IPS-18c (cell line): ENCODE data around the gene RNU7-1.

Experiments used
- H3K4me3 ChIP-seq: 2 replicates; pipeline ENCODE4 v1.7.0; 2013; ENCODE audit warnings: low read depth, mild to moderate bottlenecking, low read length, moderate library complexity; ENCODE audit not compliant: insufficient read depth
- H3K9me3 ChIP-seq: one replicate; pipeline ENCODE4 v1.6.1; 2013; ENCODE audit warnings: mild to moderate bottlenecking, low read length, moderate library complexity; ENCODE audit not compliant: control insufficient read depth, insufficient read depth

The RNU7-1 gene

DNA sequence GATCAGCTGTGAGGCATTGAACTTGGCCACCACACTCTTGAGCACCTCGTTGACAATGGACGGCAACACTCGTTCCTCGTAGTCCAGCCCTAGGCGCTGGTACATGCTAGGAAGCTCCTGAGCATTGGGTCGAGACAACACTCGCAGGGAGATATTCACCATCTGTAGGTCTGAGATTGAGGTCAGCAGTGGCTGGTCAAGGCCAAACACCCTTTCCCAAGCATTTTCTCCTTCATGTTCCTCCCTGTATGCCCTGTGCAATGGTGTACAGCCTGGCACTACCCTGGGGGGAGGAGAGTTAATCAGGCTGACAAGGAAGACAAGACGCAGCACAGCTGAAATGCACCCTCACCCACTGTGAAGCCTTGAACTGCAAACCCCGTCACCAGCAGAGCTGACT lies 24.8 kb downstream of the RNU7-1 start:
- H3K4me3 ChIP-seq, result no peak overlapping the region
- no peaks in the 10 kb centered on the region for H3K9me3 ChIP-seq

DNA sequence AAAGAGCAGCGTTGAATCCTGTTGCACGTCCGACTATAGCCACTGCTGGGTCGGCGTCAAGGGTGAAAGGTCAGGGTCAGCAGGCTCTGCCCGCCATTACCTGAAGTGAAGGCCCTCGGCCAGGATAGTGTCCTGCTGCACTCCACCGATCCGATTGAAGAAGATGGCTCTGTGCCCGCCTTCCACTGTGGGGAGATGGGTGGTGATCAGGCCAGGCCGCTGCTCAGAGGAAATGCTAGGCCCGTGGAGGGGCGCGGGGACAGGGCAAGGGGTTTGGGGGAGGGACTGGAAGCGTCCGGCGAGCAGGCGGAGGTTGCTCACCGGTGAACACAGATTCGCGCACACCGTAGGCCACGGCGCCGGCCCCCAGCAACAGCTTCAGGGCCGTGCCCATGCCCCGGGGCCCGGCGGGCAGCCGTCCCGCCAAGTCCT lies 26.5 kb downstream of the RNU7-1 start:
- no peaks in the 10 kb centered on the region for H3K9me3 ChIP-seq

DNA sequence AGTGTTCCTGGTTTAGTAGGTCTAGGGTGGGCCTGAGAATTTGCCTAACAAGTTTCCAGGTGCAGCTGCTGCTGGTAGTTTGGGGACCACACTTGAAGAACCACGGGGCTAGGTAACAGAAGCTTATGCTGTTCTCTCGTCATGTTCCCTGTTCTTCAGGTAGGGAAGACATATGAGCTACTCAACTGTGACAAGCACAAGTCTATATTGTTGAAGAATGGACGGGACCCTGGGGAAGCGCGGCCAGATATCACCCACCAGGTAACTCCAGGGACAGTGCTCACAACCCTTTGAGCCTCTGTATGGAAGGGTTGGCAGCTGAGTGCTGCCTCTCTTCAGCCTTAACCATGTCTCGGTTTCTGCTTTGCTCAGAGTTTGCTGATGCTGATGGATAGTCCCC lies 30.6 kb downstream of the RNU7-1 start:
- Histone ChIP-seq H3K4me3 (no peak overlapping the region), H3K9me3 (no peaks in the 10 kb centered on the region)

More for the DNA sequence above, 26.5 kb downstream of the RNU7-1 start:
- H3K4me3 ChIP-seq, result peak overlapping the region; percentile 96

DNA sequence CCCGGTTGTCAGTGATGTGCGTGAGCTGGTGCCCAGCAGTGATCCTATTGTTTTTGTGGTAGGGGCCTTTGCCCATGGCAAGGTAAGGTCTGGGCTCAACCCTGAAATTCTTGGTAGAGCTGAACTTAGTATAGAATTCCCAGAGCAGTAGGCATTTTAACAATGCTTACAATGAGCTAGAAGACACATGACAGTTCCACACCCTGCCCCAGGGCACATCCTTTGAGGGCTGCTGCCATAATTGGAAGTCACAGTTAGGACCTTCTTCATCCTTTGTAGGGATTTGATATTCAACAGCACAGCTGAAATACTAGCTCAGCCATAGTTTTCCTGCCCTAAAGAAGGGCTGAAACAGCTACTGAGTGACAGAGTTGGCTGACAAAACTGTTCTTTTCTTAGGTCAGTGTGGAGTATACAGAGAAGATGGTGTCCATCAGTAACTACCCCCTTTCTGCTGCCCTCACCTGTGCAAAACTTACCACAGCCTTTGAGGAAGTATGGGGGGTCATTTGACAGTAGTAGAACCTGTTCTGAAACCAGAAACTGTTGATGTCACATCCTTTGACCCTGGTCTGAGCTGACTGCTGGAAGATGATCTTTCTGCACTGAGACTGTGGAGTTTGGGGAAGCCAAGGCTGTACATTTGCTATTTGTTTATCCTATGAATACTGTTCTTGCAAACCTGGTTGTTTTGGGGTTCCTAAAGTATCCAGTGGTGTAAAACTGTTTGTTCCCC lies 31.8 kb downstream of the RNU7-1 start:
- Histone ChIP-seq H3K9me3 (no peaks in the 10 kb centered on the region), H3K4me3 (no peak overlapping the region)

DNA sequence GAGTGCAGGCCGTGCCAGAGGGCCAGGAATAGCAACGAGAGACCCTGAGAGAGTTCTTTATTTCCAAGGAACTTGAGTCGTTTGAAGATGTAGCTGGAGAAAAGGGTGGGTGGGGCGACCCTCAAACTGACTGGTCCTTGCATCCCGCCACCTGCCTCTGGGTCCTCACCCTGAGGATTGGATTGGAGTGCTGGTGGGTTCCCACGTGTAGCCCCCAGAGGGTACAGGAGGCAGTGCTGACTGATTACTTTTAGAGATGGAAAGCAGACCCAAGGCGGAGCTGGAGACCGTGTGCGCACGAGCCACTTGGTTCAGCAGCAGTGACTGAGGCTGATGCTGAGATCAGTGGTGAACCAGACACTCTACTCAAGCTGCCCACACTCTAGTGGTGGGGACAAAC lies 34.0 kb downstream of the RNU7-1 start:
- no peaks in the 10 kb centered on the region for H3K9me3 ChIP-seq
- H3K4me3 ChIP-seq, result no peak overlapping the region

DNA sequence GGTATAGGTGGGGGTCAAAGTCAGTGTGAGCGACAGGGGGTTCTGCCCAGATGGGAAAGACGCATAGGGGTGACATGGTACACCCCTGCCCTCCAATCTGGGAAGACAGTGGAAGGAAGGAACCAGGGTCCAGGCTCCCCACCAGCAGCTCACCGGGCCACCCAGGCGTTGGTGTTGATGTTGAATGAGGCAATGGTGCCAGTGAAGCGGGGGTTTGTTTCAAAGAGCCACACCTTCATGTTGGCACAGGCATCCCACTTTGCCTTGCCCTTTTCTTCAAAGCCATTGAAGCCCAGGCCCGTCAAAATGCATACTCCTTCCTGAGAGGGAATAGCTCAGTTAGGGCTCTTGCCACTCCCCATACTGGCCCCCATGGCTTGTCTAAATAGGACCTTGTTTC lies 34.6 kb downstream of the RNU7-1 start:
- Histone ChIP-seq H3K9me3 (no peaks in the 10 kb centered on the region), H3K4me3 (no peak overlapping the region)

DNA sequence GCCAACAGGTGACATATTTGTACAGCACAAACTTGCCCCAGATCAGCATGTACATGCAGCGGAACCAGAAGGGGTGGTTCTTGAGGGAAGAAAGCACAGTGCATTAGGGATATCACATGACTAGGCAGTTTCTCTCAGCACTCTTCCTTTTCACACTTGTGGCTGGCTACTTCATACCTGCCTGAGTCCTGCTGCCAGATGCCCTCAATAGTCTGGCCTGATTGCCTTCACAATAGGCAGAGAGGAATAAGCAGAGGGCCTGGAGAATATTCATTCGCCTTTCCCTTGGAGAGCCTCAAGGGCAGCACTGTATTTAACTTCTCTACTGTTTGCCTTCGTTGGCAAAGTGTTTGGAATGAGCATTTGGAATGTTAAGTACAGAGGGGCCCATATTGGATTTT lies 35.0 kb downstream of the RNU7-1 start:
- Histone ChIP-seq H3K9me3 (no peaks in the 10 kb centered on the region), H3K4me3 (no peak overlapping the region)

DNA sequence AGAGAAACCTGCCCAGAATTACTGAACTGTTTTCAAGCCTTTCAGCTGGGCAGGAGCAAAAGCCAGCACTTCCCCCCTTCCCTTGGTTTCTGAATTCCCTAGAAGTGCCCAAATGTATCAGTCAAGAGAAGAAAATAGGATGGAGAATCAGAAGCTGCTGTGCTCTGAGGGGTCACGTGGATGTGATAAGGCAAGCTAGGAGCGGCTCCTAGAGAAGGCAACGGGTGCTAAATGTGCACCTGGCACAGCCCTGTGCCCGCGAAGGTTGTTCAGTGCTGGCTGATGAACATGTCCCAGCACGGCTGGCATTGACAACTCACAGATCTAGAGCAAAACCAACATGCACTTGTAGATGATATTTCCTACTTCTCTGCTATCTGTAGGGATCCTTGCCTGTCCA lies 35.4 kb downstream of the RNU7-1 start:
- no peaks in the 10 kb centered on the region for H3K9me3 ChIP-seq
- no peak overlapping the region for H3K4me3 ChIP-seq

DNA sequence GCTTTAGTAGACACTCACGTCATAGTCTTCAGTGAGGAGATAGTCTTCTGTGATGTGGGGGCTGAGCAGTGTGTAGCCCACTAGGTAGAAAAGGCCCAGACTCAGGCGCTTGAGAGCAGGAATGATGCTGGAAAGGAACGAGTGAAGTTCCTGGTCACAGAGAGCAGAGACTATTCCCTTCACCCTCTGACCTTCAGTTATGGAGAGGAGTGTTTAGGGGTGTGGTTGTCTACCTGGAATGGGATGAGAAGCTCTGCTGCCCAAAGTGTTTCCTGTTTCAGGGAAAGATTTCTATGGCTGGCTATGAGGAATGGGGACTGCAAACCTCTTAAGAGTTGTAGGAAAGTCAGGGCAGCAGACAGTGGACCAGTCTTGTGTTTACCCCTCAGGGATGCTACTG lies 35.8 kb downstream of the RNU7-1 start:
- Histone ChIP-seq H3K4me3 (no peak overlapping the region), H3K9me3 (no peaks in the 10 kb centered on the region)

DNA sequence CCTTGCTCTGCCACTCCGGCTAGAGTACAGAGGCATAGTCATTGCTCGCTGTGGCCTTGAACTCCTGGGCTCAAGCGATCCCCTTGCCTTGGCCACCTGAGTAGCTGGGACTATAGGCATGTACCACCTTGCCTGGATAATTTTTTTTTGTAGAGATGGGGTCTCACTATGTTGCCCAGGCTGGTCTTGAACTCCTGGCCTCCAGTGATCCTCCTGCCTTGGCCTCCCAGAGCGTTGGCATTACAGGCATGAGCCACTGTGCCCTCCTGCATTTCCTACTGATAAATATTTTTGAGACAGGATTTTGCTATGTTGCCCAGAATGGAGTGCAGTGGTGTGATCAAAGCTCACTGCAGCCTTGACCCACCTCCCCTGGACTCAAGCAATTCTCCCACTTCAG lies 36.5 kb downstream of the RNU7-1 start:
- H3K9me3 ChIP-seq, result no peaks in the 10 kb centered on the region
- no peak overlapping the region for H3K4me3 ChIP-seq

DNA sequence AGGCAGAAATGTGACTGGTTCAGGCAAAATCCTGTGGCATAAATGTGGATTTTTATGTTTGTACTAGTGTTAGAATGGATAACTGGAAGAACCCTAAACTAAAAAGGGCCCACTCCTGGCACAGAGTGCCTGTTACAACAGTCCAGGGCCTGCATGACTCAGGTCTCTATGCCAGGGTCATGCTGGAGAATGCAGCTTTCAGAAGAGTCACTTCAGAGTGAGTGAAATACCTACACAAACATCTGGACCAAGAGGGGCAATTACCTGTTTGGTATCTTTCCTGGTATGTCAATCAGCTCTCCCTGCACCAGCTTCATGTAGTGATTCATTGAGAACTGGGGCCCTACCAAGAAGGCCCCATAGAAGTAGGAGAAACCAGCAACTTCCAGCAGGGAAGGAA lies 37.1 kb downstream of the RNU7-1 start:
- H3K4me3 ChIP-seq, result no peak overlapping the region

DNA sequence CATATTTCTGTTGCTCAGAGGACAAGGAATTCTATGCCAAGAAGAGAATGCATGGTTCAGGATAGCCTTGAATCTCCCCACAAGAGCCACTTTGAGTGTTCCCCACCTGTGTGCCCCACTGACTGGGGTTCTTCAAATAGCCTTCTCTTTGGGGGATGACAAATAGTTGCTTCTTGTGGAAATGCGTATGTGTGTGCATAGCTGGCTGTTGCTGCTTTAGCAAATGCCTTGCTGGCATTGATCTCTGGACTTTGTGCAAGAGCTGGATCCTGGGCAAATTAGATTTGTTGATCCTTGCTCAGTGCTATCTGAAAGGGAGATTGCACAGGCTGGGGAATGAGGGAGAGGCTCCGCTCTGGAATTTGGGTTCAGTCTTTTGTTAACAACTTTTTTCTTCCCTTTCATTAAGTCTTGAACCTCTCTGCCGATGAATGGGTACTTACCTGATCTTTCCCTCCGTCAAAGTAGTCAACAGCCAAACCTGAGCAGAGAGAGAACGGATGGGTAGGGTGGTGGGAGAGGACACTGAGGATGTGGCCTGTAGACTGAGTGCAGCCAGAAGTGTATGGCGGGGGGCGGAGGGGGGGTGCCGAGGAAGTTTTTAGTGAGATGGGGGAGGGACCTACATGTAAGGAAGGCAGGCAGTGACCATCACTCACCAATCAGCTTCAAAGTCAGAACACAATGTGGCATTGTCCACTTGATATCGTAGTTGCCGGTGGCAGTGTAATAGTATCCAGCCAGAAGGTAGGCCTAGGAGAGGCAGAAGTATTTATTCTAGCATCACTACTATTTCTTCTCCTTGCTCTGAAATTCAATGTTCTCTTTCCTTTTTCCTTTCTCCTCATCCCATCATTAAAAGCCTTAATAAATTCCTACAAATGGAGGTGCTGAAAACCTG lies 37.8 kb downstream of the RNU7-1 start:
- H3K9me3 ChIP-seq, result no peaks in the 10 kb centered on the region

More for the DNA sequence above, 37.1 kb downstream of the RNU7-1 start:
- no peaks in the 10 kb centered on the region for H3K9me3 ChIP-seq

DNA sequence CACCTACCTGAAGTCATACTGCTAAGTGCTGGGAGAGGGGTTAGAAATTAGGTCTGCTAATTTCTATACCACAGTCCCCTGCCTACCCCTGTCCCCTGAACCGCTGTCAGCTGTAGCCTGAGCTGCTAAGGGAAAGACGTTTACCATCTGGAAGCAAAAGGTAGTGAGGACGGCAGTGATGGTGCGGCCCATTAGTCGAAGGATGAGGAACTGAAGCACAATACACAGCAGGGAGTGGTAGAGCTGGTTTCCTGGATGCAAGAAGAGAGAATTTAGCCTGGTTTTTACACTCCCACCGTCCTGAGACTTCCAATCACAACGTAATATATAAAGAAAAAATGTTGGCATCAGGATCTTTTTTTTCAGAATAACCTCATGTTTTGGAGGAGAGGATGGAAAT lies 38.9 kb downstream of the RNU7-1 start:
- Histone ChIP-seq H3K9me3 (no peaks in the 10 kb centered on the region), H3K4me3 (no peak overlapping the region)

More for the DNA sequence above, 37.8 kb downstream of the RNU7-1 start:
- no peak overlapping the region for H3K4me3 ChIP-seq

DNA sequence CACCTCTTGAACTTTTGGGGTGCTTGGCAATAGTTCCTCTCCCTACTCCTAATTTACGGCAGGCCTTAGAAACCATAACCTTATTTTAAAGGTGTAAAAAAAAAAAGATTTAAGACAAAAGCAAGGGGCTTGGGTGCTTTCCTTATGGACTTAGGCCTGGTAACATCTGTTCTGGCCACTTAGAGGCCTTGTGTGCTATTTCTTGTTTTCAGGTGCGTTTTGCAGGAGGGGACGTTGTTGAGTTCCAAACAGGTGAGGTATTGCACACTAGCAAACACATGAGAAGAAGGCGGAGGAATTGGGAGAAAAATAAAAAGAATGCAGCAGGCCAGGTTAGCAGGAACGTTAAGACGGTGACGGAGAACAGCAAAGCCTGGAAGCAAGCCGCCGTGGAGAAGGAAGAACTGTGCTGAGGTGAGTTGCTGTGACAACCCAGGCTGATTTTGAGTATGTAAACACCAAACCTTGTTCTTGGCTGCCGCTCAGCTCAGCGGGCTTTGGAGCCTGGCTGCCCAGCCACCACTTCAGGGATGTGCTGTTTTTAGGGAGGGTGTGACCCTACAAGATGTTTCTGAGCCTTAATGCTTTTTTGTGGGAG lies 44.4 kb downstream of the RNU7-1 start:
- Histone ChIP-seq H3K9me3 (no peaks in the 10 kb centered on the region), H3K4me3 (no peak overlapping the region)
